CD8-positive, alpha-beta memory T cell (primary cell): Measurements from ENCODE around the gene COL2A1. TPM values are rescaled to one million over a fixed set of nuclear protein-coding genes. Genes with fewer than 3 reads are reported as not detected.

Source experiments
- CTCF ChIA-PET: fragments of 350-600 bp; sonication (Branson Sonifier 250); formaldehyde crosslinking; loops from one replicate; lab custom pipeline; 2021; ENCODE audit warnings: antibody characterized with exemption; lab: Charles Lee
- POLR2A ChIA-PET: fragments of 350-600 bp; sonication (Branson Sonifier 250); formaldehyde crosslinking; loops from one replicate; lab custom pipeline; 2021; ENCODE audit warnings: antibody characterized with exemption; lab: Charles Lee
- DNase-seq, 5 donors: peaks; one replicate each; pipeline versions ENCODE4 v3.0.0 to v3.0.0-alpha.2; 2020 to 2022; ENCODE audit warnings: mixed read lengths in 1 of 5
- H3K27ac ChIP-seq: one replicate; pipeline ENCODE4 v1.7.0; 2013; ENCODE audit warnings: low read depth, mild to moderate bottlenecking, low read length, moderate library complexity
- H3K27me3 ChIP-seq: 2 replicates; pipeline ENCODE4 v1.7.0; 2013; ENCODE audit warnings: low read length, mild to moderate bottlenecking; ENCODE audit not compliant: insufficient read depth, poor library complexity, severe bottlenecking
- H3K36me3 ChIP-seq: 2 replicates; pipeline ENCODE4 v1.7.0; 2013; ENCODE audit warnings: mild to moderate bottlenecking, low read length, moderate library complexity; ENCODE audit not compliant: insufficient read depth
- H3K4me1 ChIP-seq: 2 replicates; pipeline ENCODE4 v1.7.0; 2013; ENCODE audit warnings: mild to moderate bottlenecking, low read length, moderate library complexity; ENCODE audit not compliant: insufficient read depth
- H3K4me3 ChIP-seq: 2 replicates; pipeline ENCODE4 v1.7.0; 2013; ENCODE audit warnings: mild to moderate bottlenecking, low read length
- H3K9me3 ChIP-seq: 2 replicates; pipeline ENCODE4 v1.7.0; 2013; ENCODE audit warnings: mild to moderate bottlenecking, low read length
- H3K27ac Mint-ChIP-seq, 8 donors: one replicate each; pipeline ENCODE4 v1.8.0; 2020 to 2021; ENCODE audit warnings: mixed read lengths in 8 of 8, mild to moderate bottlenecking in 6 of 8, inconsistent platforms in 3 of 8, moderate library complexity in 3 of 8
- H3K27me3 Mint-ChIP-seq, 2 donors: one replicate each; pipeline ENCODE4 v1.8.0; 2020 to 2021; ENCODE audit warnings: mixed read lengths in 2 of 2, mild to moderate bottlenecking in 1 of 2, moderate library complexity in 1 of 2
- H3K36me3 Mint-ChIP-seq, 3 donors: one replicate each; pipeline ENCODE4 v1.8.0; 2020 to 2021; ENCODE audit warnings: mixed read lengths in 3 of 3, inconsistent platforms in 1 of 3, mild to moderate bottlenecking in 1 of 3
- H3K4me1 Mint-ChIP-seq, 3 donors: one replicate each; pipeline ENCODE4 v1.8.0; 2020 to 2021; ENCODE audit warnings: mixed read lengths in 3 of 3, inconsistent platforms in 1 of 3, mild to moderate bottlenecking in 1 of 3
- H3K4me3 Mint-ChIP-seq, 7 donors: one replicate each; pipeline ENCODE4 v1.8.0; 2020 to 2021; ENCODE audit warnings: mixed read lengths in 7 of 7, mild to moderate bottlenecking in 6 of 7, moderate library complexity in 4 of 7, inconsistent platforms in 2 of 7
- H3K9me3 Mint-ChIP-seq, 5 donors: one replicate each; pipeline ENCODE4 v1.8.0; 2020 to 2022; ENCODE audit warnings: mixed read lengths in 5 of 5, mild to moderate bottlenecking in 3 of 5, moderate library complexity in 2 of 5, inconsistent platforms in 1 of 5
- polyA plus RNA-seq: library from polyadenylated mRNA; unstranded; fragments of 300-500 nt; fragmentation: Illumina TruSeq; gene quantifications from one replicate; pipeline ENCODE4 v1.2.3, GENCODE V29; 2021
- total RNA-seq, 2 experiments: library from RNA; stranded (reverse); gene quantifications; one replicate each; pipeline ENCODE4 v1.2.3, GENCODE V29; 2021

COL2A1 gene
- total and polyA plus RNA-seq, 3 experiments from 2014 or later, result not detected

DNA sequence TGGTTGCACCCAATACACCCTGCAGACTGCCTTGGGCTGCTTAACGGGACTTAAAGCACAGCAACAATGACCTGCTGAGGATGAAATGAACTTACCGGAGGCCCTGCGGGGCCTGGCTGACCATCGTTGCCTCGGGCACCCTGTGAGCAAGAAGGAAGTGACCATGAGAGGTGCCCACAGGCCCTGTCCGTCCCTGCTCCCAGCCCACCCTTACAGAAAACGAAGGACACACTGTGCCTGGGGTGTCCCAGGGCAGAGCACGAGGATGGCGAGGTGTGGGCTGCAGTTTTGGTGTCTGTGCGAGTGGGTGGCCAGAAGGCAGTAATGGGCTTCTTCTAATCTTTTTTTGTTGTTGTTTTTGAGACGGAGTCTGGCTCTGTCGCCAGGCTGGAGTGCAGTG, 14.6 kb downstream of the COL2A1 start:
- Mint-ChIP-seq H3K4me1 (peaks cover 20 to 22% (median 20%) of the 10 kb centered on the region in 3 donors), H3K36me3 (no peaks in the 10 kb centered on the region), H3K27me3 (peaks cover 4% of the 10 kb centered on the region in 2 donors), H3K9me3 (no peaks in the 10 kb centered on the region), H3K27ac (peak overlapping the region in 1 of 8 donors; percentile 73), H3K4me3 (peak overlapping the region in 1 of 7 donors; percentile 85)
- H3K4me3 ChIP-seq, result no peak overlapping the region
- CTCF ChIA-PET, result no interaction called here
- H3K9me3 ChIP-seq, result no peaks in the 10 kb centered on the region
- no peaks in the 10 kb centered on the region for H3K36me3 ChIP-seq
- no peaks in the 10 kb centered on the region for H3K27me3 ChIP-seq
- POLR2A ChIA-PET, result no interaction called here
- DNase-seq, result peak in 1 of 5 donors; percentile 21
- no peak overlapping the region for H3K27ac ChIP-seq
- H3K4me1 ChIP-seq, result peaks cover 21% of the 10 kb centered on the region

DNA sequence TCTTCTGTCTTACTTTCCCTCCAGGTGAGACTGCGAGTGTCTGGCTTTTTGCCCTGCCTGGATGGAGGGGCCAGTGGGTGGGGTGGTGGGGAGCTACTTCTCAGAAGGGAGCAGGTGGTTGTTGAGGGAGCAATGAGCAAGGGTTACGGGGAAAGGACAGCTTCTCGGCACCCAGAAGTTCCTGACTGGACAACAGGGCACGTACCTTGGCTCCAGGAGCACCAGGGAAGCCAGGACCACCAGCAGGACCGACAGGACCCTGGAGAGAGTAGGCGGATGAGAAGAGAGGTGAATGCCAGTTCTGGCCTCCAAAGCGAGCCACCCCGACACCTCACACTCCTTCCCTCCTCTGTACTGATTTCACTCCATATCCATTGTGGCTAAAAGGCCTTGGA, 15.3 kb downstream of the COL2A1 start:
- no peak overlapping the region for H3K27ac Mint-ChIP-seq
- H3K27me3 Mint-ChIP-seq, result peaks cover 2 to 3% of the 10 kb centered on the region in 2 donors
- no peaks in the 10 kb centered on the region for H3K27me3 ChIP-seq
- CTCF ChIA-PET, result no interaction called here
- H3K36me3 ChIP-seq, result no peaks in the 10 kb centered on the region
- H3K4me1 ChIP-seq, result peaks cover 21% of the 10 kb centered on the region
- H3K9me3 Mint-ChIP-seq, result no peaks in the 10 kb centered on the region
- H3K4me1 Mint-ChIP-seq, result peaks cover 20 to 22% (median 20%) of the 10 kb centered on the region in 3 donors
- H3K9me3 ChIP-seq, result no peaks in the 10 kb centered on the region
- POLR2A ChIA-PET, result no interaction called here
- H3K36me3 Mint-ChIP-seq, result no peaks in the 10 kb centered on the region
- H3K27ac ChIP-seq, result no peak overlapping the region
- H3K4me3 ChIP-seq, result no peak overlapping the region
- DNase-seq, result peak in 1 of 5 donors; percentile 9
- H3K4me3 Mint-ChIP-seq, result no peak overlapping the region

DNA sequence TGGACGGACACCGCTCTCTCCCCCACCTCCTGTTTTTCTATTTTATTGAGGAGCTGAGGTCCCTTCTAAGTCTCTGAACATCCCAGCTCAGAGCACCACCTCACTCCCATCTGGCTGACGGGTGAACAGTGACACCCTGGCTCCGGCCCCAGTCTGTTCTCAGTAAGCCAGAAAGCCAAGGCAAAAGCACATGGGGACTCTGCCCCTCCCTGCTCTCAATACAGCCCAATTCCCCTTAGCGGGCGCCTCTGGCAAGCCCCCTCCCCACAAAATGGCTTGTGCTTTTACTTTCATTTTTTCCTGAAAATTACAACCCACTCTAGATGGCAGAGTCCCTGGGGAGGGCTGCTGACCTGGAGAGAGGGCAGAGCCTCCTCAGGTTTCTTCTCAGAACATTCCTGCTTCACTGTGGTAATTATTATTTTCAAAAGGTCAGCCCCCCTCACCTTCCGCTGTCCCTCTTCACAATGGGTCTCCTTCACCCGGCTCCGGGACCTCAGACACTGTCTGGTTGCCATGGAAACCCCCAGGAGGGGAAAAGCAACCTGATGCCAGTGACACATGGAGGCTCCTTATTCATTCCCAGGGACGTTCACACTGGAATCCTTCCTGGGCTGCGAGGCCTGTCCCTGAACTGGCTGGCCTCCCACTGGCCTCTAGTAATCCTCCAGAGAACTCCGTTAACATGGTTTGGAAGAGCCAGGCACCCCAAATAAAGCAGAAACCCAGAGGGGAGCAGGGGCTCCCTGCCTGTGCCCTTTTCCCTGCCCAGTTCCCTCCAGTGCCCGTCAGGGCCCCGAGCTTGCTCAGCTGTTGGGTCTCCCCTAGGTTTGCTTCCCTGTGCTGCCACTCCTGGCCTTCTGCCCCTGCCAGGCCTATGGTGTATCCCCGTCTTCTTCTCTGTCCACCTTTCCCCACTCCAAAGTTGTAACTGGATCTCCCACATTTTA, 15.9 kb downstream of the COL2A1 start:
- H3K27me3 Mint-ChIP-seq, result peaks cover 2 to 4% of the 10 kb centered on the region in 2 donors
- no peaks in the 10 kb centered on the region for H3K9me3 ChIP-seq
- no peak overlapping the region for H3K27ac ChIP-seq
- DNase-seq, result peak in 1 of 5 donors; percentile 40
- H3K27ac Mint-ChIP-seq, result no peak overlapping the region
- ChIA-PET CTCF (interaction anchor here (1.0 kb wide), 1 partner anchor 14 kb away, joined by 3 read pairs; no protein-coding TSS in a partner anchor), POLR2A (no interaction called here)
- no peak overlapping the region for H3K4me3 Mint-ChIP-seq
- H3K36me3 Mint-ChIP-seq, result no peaks in the 10 kb centered on the region
- no peaks in the 10 kb centered on the region for H3K27me3 ChIP-seq
- H3K4me1 ChIP-seq, result peaks cover 21% of the 10 kb centered on the region
- H3K4me1 Mint-ChIP-seq, result peaks cover 20 to 22% (median 20%) of the 10 kb centered on the region in 3 donors
- no peak overlapping the region for H3K4me3 ChIP-seq
- H3K36me3 ChIP-seq, result no peaks in the 10 kb centered on the region
- no peaks in the 10 kb centered on the region for H3K9me3 Mint-ChIP-seq

DNA sequence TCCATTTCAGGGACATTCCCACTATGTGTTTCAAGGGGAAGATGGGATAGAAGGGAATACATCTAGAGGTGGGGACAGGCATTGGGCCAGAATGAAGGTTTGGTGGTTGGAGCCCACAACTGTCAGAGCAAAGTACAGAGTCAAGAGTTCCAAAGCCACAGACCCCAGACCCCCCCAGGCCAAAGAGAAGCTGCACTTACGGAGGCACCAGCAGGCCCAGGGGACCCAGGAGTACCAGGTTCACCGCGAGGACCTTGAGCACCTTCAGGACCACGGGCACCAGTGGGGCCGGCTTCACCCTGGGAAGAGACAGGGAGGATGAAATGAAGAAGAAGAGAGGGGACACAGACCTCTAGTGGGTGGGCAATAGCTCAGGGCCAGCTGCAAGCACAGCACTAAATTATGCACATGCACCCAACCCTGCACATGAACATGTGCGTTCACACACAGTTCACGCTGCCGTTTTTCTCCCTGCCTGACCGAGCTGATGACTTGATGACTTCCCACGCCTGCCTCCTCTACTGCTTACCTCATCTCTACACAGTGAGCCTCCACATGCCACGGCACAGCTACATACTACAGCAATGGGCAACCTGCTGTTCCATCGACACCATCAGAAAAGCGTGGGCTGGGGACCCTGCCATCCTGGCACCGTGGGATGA, 16.7 kb downstream of the COL2A1 start:
- H3K9me3 ChIP-seq, result no peaks in the 10 kb centered on the region
- Mint-ChIP-seq H3K36me3 (no peaks in the 10 kb centered on the region), H3K27me3 (peaks cover 2 to 4% of the 10 kb centered on the region in 2 donors), H3K27ac (no peak overlapping the region), H3K9me3 (no peaks in the 10 kb centered on the region), H3K4me1 (peaks cover 20 to 22% (median 20%) of the 10 kb centered on the region in 3 donors), H3K4me3 (peak overlapping the region in 1 of 7 donors; percentile 37)
- no peak overlapping the region for H3K27ac ChIP-seq
- H3K27me3 ChIP-seq, result no peaks in the 10 kb centered on the region
- DNase-seq, result peak in 1 of 5 donors; percentile 25
- H3K36me3 ChIP-seq, result no peaks in the 10 kb centered on the region
- no peak overlapping the region for H3K4me3 ChIP-seq
- H3K4me1 ChIP-seq, result peaks cover 21% of the 10 kb centered on the region
- ChIA-PET CTCF (interaction anchor here (1.0 kb wide), 1 partner anchor 14 kb away, joined by 3 read pairs; no protein-coding TSS in a partner anchor), POLR2A (no interaction called here)

DNA sequence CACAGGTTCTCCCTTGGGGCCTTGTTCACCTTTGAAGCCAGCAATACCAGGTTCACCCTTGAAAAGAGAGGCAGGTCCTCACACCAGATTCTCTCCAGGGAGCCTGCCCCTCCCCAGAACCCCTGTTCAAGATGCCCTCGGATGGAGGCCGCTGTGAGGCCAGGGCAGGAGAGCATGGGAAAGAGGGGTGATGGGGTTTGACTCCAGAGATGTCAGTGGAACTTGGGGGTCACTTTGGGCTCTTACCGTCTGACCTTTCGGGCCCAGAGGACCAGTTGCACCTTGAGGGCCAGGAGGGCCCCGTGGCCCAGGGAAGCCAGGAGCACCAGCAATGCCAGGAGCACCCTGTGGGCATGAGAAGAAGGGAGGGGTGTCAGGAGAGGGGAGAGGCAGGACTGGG, 17.4 kb downstream of the COL2A1 start:
- no peaks in the 10 kb centered on the region for H3K36me3 Mint-ChIP-seq
- no peaks in the 10 kb centered on the region for H3K36me3 ChIP-seq
- no peaks in the 10 kb centered on the region for H3K27me3 ChIP-seq
- H3K4me1 ChIP-seq, result peaks cover 21% of the 10 kb centered on the region
- DNase-seq, result no peak
- ChIA-PET CTCF (no interaction called here), POLR2A (no interaction called here)
- no peak overlapping the region for H3K27ac ChIP-seq
- H3K4me3 ChIP-seq, result no peak overlapping the region
- H3K27me3 Mint-ChIP-seq, result peaks cover 2 to 4% of the 10 kb centered on the region in 2 donors
- H3K9me3 Mint-ChIP-seq, result no peaks in the 10 kb centered on the region
- H3K4me1 Mint-ChIP-seq, result peaks cover 20% of the 10 kb centered on the region in 3 donors
- no peak overlapping the region for H3K4me3 Mint-ChIP-seq
- H3K9me3 ChIP-seq, result no peaks in the 10 kb centered on the region
- peak overlapping the region in 1 of 8 donors; percentile 40 for H3K27ac Mint-ChIP-seq

DNA sequence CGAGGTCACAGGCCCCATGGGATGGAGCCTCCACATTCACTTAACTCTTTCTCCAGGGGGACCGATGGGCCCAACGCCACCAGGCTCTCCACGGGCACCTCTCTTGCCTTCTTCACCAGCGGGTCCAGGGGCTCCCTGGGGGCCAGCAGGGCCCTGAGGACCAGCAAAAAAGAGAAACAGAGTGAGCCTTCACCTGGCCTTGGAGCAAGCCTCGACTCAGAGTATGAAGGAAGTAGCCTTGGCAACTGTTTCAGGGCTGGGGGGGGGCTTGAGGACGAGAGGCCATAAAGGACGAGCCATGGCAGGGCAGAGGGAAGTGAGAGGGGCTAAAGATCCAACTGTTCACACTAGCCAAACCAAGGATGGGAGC, 18.0 kb downstream of the COL2A1 start:
- ChIA-PET CTCF (interaction anchor here (1.3 kb wide), 1 partner anchor 23 kb away, joined by 3 read pairs; the partner anchor contains the start of gene TMEM106C), POLR2A (no interaction called here)
- peaks cover 2 to 4% of the 10 kb centered on the region in 2 donors for H3K27me3 Mint-ChIP-seq
- Histone ChIP-seq H3K36me3 (no peaks in the 10 kb centered on the region), H3K27me3 (no peaks in the 10 kb centered on the region), H3K27ac (no peak overlapping the region), H3K4me1 (peaks cover 20% of the 10 kb centered on the region), H3K9me3 (no peaks in the 10 kb centered on the region), H3K4me3 (no peak overlapping the region)
- H3K4me3 Mint-ChIP-seq, result no peak overlapping the region
- no peaks in the 10 kb centered on the region for H3K9me3 Mint-ChIP-seq
- H3K36me3 Mint-ChIP-seq, result no peaks in the 10 kb centered on the region
- H3K27ac Mint-ChIP-seq, result peak overlapping the region in 1 of 8 donors; percentile 73
- DNase-seq, result peak in 1 of 5 donors; percentile 24
- peaks cover 20% of the 10 kb centered on the region in 3 donors for H3K4me1 Mint-ChIP-seq

DNA sequence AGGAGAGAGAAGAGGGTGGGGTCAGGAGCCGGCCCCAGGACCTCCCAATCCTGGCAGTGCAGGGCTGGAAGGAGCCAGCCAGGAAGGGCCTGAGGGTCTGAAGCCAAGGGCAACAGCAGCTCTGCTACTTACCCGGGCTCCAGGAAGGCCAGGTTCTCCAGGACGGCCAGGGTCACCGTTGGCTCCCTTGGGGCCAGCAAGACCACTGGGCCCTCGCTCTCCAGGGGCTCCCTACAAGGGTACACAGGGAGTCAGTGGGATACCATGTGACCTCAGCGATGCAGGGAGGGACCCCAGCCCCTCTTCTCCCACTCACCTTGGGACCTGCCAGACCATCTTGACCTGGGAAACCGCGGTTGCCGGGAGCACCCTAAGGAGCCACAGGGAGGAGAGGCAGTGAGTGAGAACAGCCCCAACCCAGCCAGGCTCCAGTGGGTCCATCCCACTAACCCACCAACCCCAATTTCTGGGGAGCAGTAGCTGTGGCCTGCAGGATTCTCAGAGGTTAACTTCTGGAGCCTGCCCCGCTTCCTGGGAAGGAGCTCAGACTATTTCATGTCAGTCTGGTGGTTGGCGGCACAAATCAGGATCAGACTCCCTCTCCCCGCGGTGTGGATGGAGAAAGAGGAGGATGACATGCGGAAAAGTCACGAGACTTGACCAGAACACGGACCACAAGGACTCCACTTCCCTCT, 18.5 kb downstream of the COL2A1 start:
- H3K27ac Mint-ChIP-seq, result no peak overlapping the region
- H3K9me3 ChIP-seq, result no peaks in the 10 kb centered on the region
- H3K27me3 ChIP-seq, result no peaks in the 10 kb centered on the region
- H3K36me3 ChIP-seq, result no peaks in the 10 kb centered on the region
- peaks cover 2 to 4% of the 10 kb centered on the region in 2 donors for H3K27me3 Mint-ChIP-seq
- DNase-seq, result peak in 1 of 5 donors; percentile 33
- no peak overlapping the region for H3K27ac ChIP-seq
- H3K4me3 ChIP-seq, result no peak overlapping the region
- no peaks in the 10 kb centered on the region for H3K36me3 Mint-ChIP-seq
- ChIA-PET CTCF (interaction anchor here (1.3 kb wide), 1 partner anchor 22 kb away, joined by 3 read pairs; the partner anchor contains the start of gene TMEM106C), POLR2A (no interaction called here)
- no peak overlapping the region for H3K4me3 Mint-ChIP-seq
- no peaks in the 10 kb centered on the region for H3K9me3 Mint-ChIP-seq
- H3K4me1 Mint-ChIP-seq, result peaks cover 16 to 18% (median 16%) of the 10 kb centered on the region in 3 donors
- H3K4me1 ChIP-seq, result peaks cover 15% of the 10 kb centered on the region
